Caco-2 (cell line): ENCODE results near the gene RAB3GAP1. TPM values are rescaled to one million over a fixed set of nuclear protein-coding genes. Genes with fewer than 3 reads are reported as not detected.

Source experiments
- BruUV-seq: library from RNA; stranded (reverse); fragments of 400-500 nt; replicated peaks from 2 replicates; lab custom pipeline; 2021; lab: Mats Ljungman, UMichigan
- CTCF ChIA-PET: fragments of 300-600 bp; sonication (Branson Sonifier 250); formaldehyde crosslinking; loops from one replicate; lab custom pipeline; 2022; ENCODE audit warnings: antibody characterized with exemption; lab: Charles Lee
- POLR2A ChIA-PET: fragments of 300-600 bp; sonication (Branson Sonifier 250); formaldehyde crosslinking; loops from one replicate; lab custom pipeline; 2022; ENCODE audit warnings: antibody characterized with exemption; lab: Charles Lee
- DNase-seq, 2 experiments: peaks; one replicate each; pipeline versions ENCODE4 v3.0.0 to v3.0.0-alpha.2; 2020 to 2022
- H3K27me3 ChIP-seq: replicated peaks from 2 replicates; pipeline ENCODE4 v1.6.0; 2011; ENCODE audit warnings: low read length; ENCODE audit not compliant: control insufficient read depth, insufficient read depth
- H3K36me3 ChIP-seq: 2 replicates; pipeline ENCODE4 v1.5.1; 2011; ENCODE audit warnings: low read length; ENCODE audit not compliant: control insufficient read depth, insufficient read depth
- H3K4me1 ChIP-seq: fragments of 250-450 bp; sonication (Bioruptor Pico); 2 replicates; pipeline ENCODE4 v1.5.1; 2020; ENCODE audit warnings: mild to moderate bottlenecking
- H3K4me3 ChIP-seq: 2 replicates; pipeline ENCODE4 v1.5.1; 2011; ENCODE audit warnings: low read depth, mild to moderate bottlenecking, control low read depth, low read length
- H3K9me3 ChIP-seq: fragments of 250-450 bp; sonication (Bioruptor Pico); 2 replicates; pipeline ENCODE4 v1.5.1; 2020; ENCODE audit warnings: mild to moderate bottlenecking, moderate library complexity
- H3K27ac Mint-ChIP-seq: one replicate; pipeline ENCODE4 v1.8.0; 2022; ENCODE audit warnings: mixed read lengths; ENCODE audit not compliant: unreplicated experiment
- H3K27me3 Mint-ChIP-seq: one replicate; pipeline ENCODE4 v1.8.0; 2022; ENCODE audit warnings: mixed read lengths; ENCODE audit not compliant: insufficient read depth, unreplicated experiment
- H3K36me3 Mint-ChIP-seq: one replicate; pipeline ENCODE4 v1.8.0; 2022; ENCODE audit warnings: mild to moderate bottlenecking, mixed read lengths; ENCODE audit not compliant: insufficient read depth, unreplicated experiment
- H3K4me1 Mint-ChIP-seq: one replicate; pipeline ENCODE4 v1.8.0; 2022; ENCODE audit warnings: low read depth, mixed read lengths; ENCODE audit not compliant: unreplicated experiment
- H3K4me3 Mint-ChIP-seq: one replicate; pipeline ENCODE4 v1.8.0; 2022; ENCODE audit warnings: mild to moderate bottlenecking, moderate library complexity, mixed read lengths; ENCODE audit not compliant: unreplicated experiment
- H3K9me3 Mint-ChIP-seq: one replicate; pipeline ENCODE4 v1.8.0; 2022; ENCODE audit warnings: mixed read lengths; ENCODE audit not compliant: unreplicated experiment
- CTCF ChIP-seq, 2 experiments: fragments of 200-600 bp in 1 of 2; IDR thresholded peaks; 1 replicate in 1 of 2; 2 replicates in 1 of 2; pipeline versions ENCODE4 v1.5.1 to v1.8.0; 2011 to 2022; ENCODE audit warnings: antibody characterized with exemption in 1 of 2, control low read depth in 1 of 2, inconsistent platforms in 1 of 2, low read depth in 1 of 2, low read length in 1 of 2, mild to moderate bottlenecking in 1 of 2, moderate library complexity in 1 of 2; ENCODE audit not compliant: insufficient read depth in 1 of 2, severe bottlenecking in 1 of 2, unreplicated experiment in 1 of 2
- intact Hi-C: fragments of 100-400 bp; cut with micrococcal nuclease; formaldehyde crosslinking; loops from one replicate; pipeline ENCODE4 v1.10.0; 2022; ENCODE audit not compliant: unreplicated experiment
- total RNA-seq: library from RNA; stranded (reverse); gene quantifications from 2 replicates; pipeline ENCODE4 v1.2.3, GENCODE V29; 2022

Gene RAB3GAP1
- total RNA-seq, 1 experiment from 2014 or later, result 43.1 TPM

- no peaks in the 10 kb centered on the region for H3K4me1 Mint-ChIP-seq
- ChIA-PET CTCF (no interaction called here), POLR2A (no interaction called here)
- no peak for DNase-seq
- H3K27ac Mint-ChIP-seq, result no peak overlapping the region
- no peaks in the 10 kb centered on the region for H3K27me3 ChIP-seq
- H3K9me3 ChIP-seq, result no peaks in the 10 kb centered on the region
- no TSS peak for BruUV-seq
- TF ChIP-seq CTCF (IDR thresholded peaks at IDR 0.05; ENCODE audit: insufficient read depth in 1 of 2, low read depth in 1 of 2, low read length in 1 of 2, severe bottlenecking in 1 of 2, unreplicated experiment in 1 of 2), result no peak
- no peaks in the 10 kb centered on the region for H3K4me1 ChIP-seq
- H3K36me3 Mint-ChIP-seq, result no peaks in the 10 kb centered on the region
- H3K4me3 Mint-ChIP-seq, result no peak overlapping the region
- no peak overlapping the region for H3K4me3 ChIP-seq
- H3K36me3 ChIP-seq, result no peaks in the 10 kb centered on the region
- no peaks in the 10 kb centered on the region for H3K9me3 Mint-ChIP-seq
- H3K27me3 Mint-ChIP-seq, result no peaks in the 10 kb centered on the region
- intact Hi-C loops, result no loop called here
Observed at GRCh38 chr2:135219226-135219625, 167.1 kb downstream of the RAB3GAP1 start.

Other genes starting within 250 kb of the RAB3GAP1 start
- gene ACMSD, start 213.7 kb upstream of the RAB3GAP1 start, total RNA-seq, result not detected in 2 replicates
- gene CCNT2, start 133.5 kb upstream of the RAB3GAP1 start, total RNA-seq, result 39.4 and 42.9 TPM in 2 replicates
- gene MAP3K19, start 4.8 kb upstream of the RAB3GAP1 start, total RNA-seq, result not detected in 2 replicates